ENCODE data around the gene HINT2. TPM values are rescaled to one million over a fixed set of nuclear protein-coding genes. Genes with fewer than 3 reads are reported as not detected.

The HINT2 gene
- total and polyA plus RNA-seq, 2 donors (not counting 1 experiment from before 2014, with no cell fraction given) = 31.9 to 33.6 TPM

GRCh38 chr9:35771534-35771933 is 43.3 kb downstream of the HINT2 start:
- Histone ChIP-seq H3K9me3 (ENCODE audit: control extremely low read depth in 1 of 3, control insufficient read depth in 2 of 3, insufficient read depth in 1 of 3, low read length in 2 of 3) (no peaks in the 10 kb centered on the region), H3K4me3 (ENCODE audit: control extremely low read depth in 1 of 5, extremely low read depth in 1 of 5, insufficient read depth in 1 of 5, low read depth in 2 of 5, low read length in 4 of 5) (no peak overlapping the region), H4K20me1 (ENCODE audit: control insufficient read depth, insufficient read depth, low read length, poor library complexity, severe bottlenecking) (peaks cover 46% of the 10 kb centered on the region), H3K27ac (ENCODE audit: low read length in 2 of 2) (no peak overlapping the region), H3K36me3 (replicated peaks in 1 of 2; ENCODE audit: control extremely low read depth in 1 of 2, control insufficient read depth in 1 of 2, extremely low read depth in 1 of 2, insufficient read depth in 2 of 2, low read length in 1 of 2) (peaks cover 2 to 17% of the 10 kb centered on the region in 2 experiments), H2AFZ (ENCODE audit: insufficient read depth, low read depth, low read length, poor library complexity, severe bottlenecking) (no peak overlapping the region), H3K9ac (ENCODE audit: low read length) (no peak overlapping the region), H3K4me2 (replicated peaks; ENCODE audit: low read depth, low read length, poor library complexity, severe bottlenecking) (no peak overlapping the region), H3K4me1 (ENCODE audit: control insufficient read depth in 2 of 2, insufficient read depth in 2 of 2, low read length in 2 of 2) (peaks cover 6 to 15% of the 10 kb centered on the region in 2 donors), H3K27me3 (replicated peaks in 1 of 4; ENCODE audit: control extremely low read depth in 1 of 4, control insufficient read depth in 3 of 4, insufficient read depth in 4 of 4, low read length in 3 of 4) (no peaks in the 10 kb centered on the region), H3K79me2 (ENCODE audit: control insufficient read depth, insufficient read depth, low read length) (peaks cover 57% of the 10 kb centered on the region)
- H3K4me1 Mint-ChIP-seq = peaks cover 15% of the 10 kb centered on the region
- no peak overlapping the region for H3K27ac Mint-ChIP-seq
- TF ChIP-seq CTCF (IDR thresholded peaks at IDR 0.05) (no peak), EZH2 (IDR thresholded peaks at IDR 0.05; ENCODE audit: borderline replicate concordance, insufficient read depth, low read depth, low read length, poor library complexity, severe bottlenecking) (no peak)
- intact Hi-C loops (cut with micrococcal nuclease) = no loop called here
- ChIA-PET POLR2A (no interaction called here), CTCF (interaction anchor here (0.6 to 3.8 kb wide), 5 partner anchors 17 to 75 kb away, joined by 4 to 22 read pairs (median 5); partner anchors contain the start of genes GBA2 and RGP1)
- ATAC-seq (ENCODE audit: low read depth) (no peak), DNase-seq (no peak)
- no CpG with 5 or more reads among the region's 1 CpG for WGBS (ENCODE audit: insufficient coverage)
- no peaks in the 10 kb centered on the region for H3K27me3 Mint-ChIP-seq
- no peaks in the 10 kb centered on the region for H3K9me3 Mint-ChIP-seq (ENCODE audit: insufficient read depth)
- H3K4me3 Mint-ChIP-seq = no peak overlapping the region

GRCh38 chr9:35771075-35771433 is 43.8 kb downstream of the HINT2 start:
- ChIA-PET POLR2A (no interaction called here), CTCF (interaction anchor here (0.6 to 3.8 kb wide), 6 partner anchors 16 to 107 kb away, joined by 3 to 22 read pairs (median 4); partner anchors contain the start of genes GBA2 and RGP1)
- Histone ChIP-seq H3K79me2 (ENCODE audit: control insufficient read depth, insufficient read depth, low read length) (peaks cover 61% of the 10 kb centered on the region), H3K9ac (ENCODE audit: low read length) (no peak overlapping the region), H4K20me1 (ENCODE audit: control insufficient read depth, insufficient read depth, low read length, poor library complexity, severe bottlenecking) (peaks cover 46% of the 10 kb centered on the region), H3K4me2 (replicated peaks; ENCODE audit: low read depth, low read length, poor library complexity, severe bottlenecking) (no peak overlapping the region), H3K4me1 (ENCODE audit: control insufficient read depth in 2 of 2, insufficient read depth in 2 of 2, low read length in 2 of 2) (peaks cover 4 to 11% of the 10 kb centered on the region in 2 donors), H3K27me3 (replicated peaks in 1 of 4; ENCODE audit: control extremely low read depth in 1 of 4, control insufficient read depth in 3 of 4, insufficient read depth in 4 of 4, low read length in 3 of 4) (no peaks in the 10 kb centered on the region), H2AFZ (ENCODE audit: insufficient read depth, low read depth, low read length, poor library complexity, severe bottlenecking) (no peak overlapping the region), H3K36me3 (replicated peaks in 1 of 2; ENCODE audit: control extremely low read depth in 1 of 2, control insufficient read depth in 1 of 2, extremely low read depth in 1 of 2, insufficient read depth in 2 of 2, low read length in 1 of 2) (peaks cover 2 to 17% of the 10 kb centered on the region in 2 experiments), H3K4me3 (ENCODE audit: control extremely low read depth in 1 of 5, extremely low read depth in 1 of 5, insufficient read depth in 1 of 5, low read depth in 2 of 5, low read length in 4 of 5) (no peak overlapping the region), H3K27ac (ENCODE audit: low read length in 2 of 2) (no peak overlapping the region), H3K9me3 (ENCODE audit: control extremely low read depth in 1 of 3, control insufficient read depth in 2 of 3, insufficient read depth in 1 of 3, low read length in 2 of 3) (no peaks in the 10 kb centered on the region)
- no peaks in the 10 kb centered on the region for H3K27me3 Mint-ChIP-seq
- no peak overlapping the region for H3K27ac Mint-ChIP-seq
- DNase-seq (no peak), ATAC-seq (ENCODE audit: low read depth) (no peak)
- no peak overlapping the region for H3K4me3 Mint-ChIP-seq
- intact Hi-C loops (cut with micrococcal nuclease) = no loop called here
- no peaks in the 10 kb centered on the region for H3K9me3 Mint-ChIP-seq (ENCODE audit: insufficient read depth)
- TF ChIP-seq EZH2 (IDR thresholded peaks at IDR 0.05; ENCODE audit: borderline replicate concordance, insufficient read depth, low read depth, low read length, poor library complexity, severe bottlenecking) (no peak), CTCF (IDR thresholded peaks at IDR 0.05) (no peak)
- H3K4me1 Mint-ChIP-seq = peaks cover 17% of the 10 kb centered on the region
- WGBS (ENCODE audit: insufficient coverage) = no CpG with 5 or more reads among the region's 4 CpGs

Data from B cell (primary cell).